Measurements from ENCODE around the gene GPR26.
A peak's percentile ranks its signal among the peaks of the same experiment; 100 is the strongest.

GPR26 gene

GRCh38 chr10:123689880-123690279 lies 23.7 kb downstream of the GPR26 start:
- no peaks in the 10 kb centered on the region for H4K20me1 ChIP-seq (ENCODE audit: insufficient read depth, low read length)
- H3K9ac ChIP-seq (ENCODE audit: low read depth, low read length): no peak overlapping the region
- H3K27me3 ChIP-seq (ENCODE audit: insufficient read depth, low read length, poor library complexity): no peaks in the 10 kb centered on the region
- H3K9me3 ChIP-seq (ENCODE audit: insufficient read depth, low read length, severe bottlenecking): no peaks in the 10 kb centered on the region
- H3K79me2 ChIP-seq (ENCODE audit: insufficient read depth, low read length): no peaks in the 10 kb centered on the region
- H3K27ac ChIP-seq (ENCODE audit: low read length): no peak overlapping the region
- no peaks in the 10 kb centered on the region for H3K36me3 ChIP-seq (ENCODE audit: insufficient read depth, low read length)
- no peaks in the 10 kb centered on the region; the same call in 1 of the 2 replicates for H3K4me1 ChIP-seq (ENCODE audit: insufficient read depth, low read length)
- no peak for TF ChIP-seq CTCF (IDR thresholded peaks at IDR 0.05; ENCODE audit: borderline replicate concordance, extremely low read depth, low read length, poor library complexity, severe bottlenecking)
- TF ChIP-seq EZH2 (IDR thresholded peaks at IDR 0.05; ENCODE audit: borderline replicate concordance, low read depth, low read length, severe bottlenecking): no peak
- DNase-seq (no peak), ATAC-seq (ENCODE audit: insufficient read depth, low read depth) (no peak)
- no peak overlapping the region for H2AFZ ChIP-seq (ENCODE audit: low read depth, low read length)
- no peak overlapping the region for H3K4me2 ChIP-seq (ENCODE audit: insufficient read depth, low read length)
- H3K4me3 ChIP-seq (ENCODE audit: low read depth in 1 of 2, low read length in 2 of 2): no peak overlapping the region

- H3K27me3 ChIP-seq (ENCODE audit: insufficient read depth, low read length, poor library complexity): no peaks in the 10 kb centered on the region
- ATAC-seq (ENCODE audit: insufficient read depth, low read depth): no peak
- H2AFZ ChIP-seq (ENCODE audit: low read depth, low read length): peak overlapping the region; percentile 5
- H3K36me3 ChIP-seq (ENCODE audit: insufficient read depth, low read length): no peaks in the 10 kb centered on the region
- TF ChIP-seq CTCF (IDR thresholded peaks at IDR 0.05; ENCODE audit: borderline replicate concordance, extremely low read depth, low read length, poor library complexity, severe bottlenecking) (no peak), EZH2 (IDR thresholded peaks at IDR 0.05; ENCODE audit: borderline replicate concordance, low read depth, low read length, severe bottlenecking) (no peak)
- H3K4me3 ChIP-seq (ENCODE audit: low read depth in 1 of 2, low read length in 2 of 2): no peak overlapping the region
- DNase-seq: no peak
- peak overlapping the region; percentile 49 for H3K9ac ChIP-seq (ENCODE audit: low read depth, low read length)
- H3K79me2 ChIP-seq (ENCODE audit: insufficient read depth, low read length): no peaks in the 10 kb centered on the region
- H3K27ac ChIP-seq (ENCODE audit: low read length): peak overlapping the region; percentile 94
- H3K4me2 ChIP-seq (ENCODE audit: insufficient read depth, low read length): no peak overlapping the region; the same call in 1 of the 2 replicates
- no peaks in the 10 kb centered on the region for H4K20me1 ChIP-seq (ENCODE audit: insufficient read depth, low read length)
- no peaks in the 10 kb centered on the region for H3K9me3 ChIP-seq (ENCODE audit: insufficient read depth, low read length, severe bottlenecking)
- H3K4me1 ChIP-seq (ENCODE audit: insufficient read depth, low read length): peaks cover 71% of the 10 kb centered on the region
These were observed 37.1 kb downstream of the GPR26 start for GRCh38 chr10:123703195-123703790.

- no peak for DNase-seq
- Histone ChIP-seq H3K27ac (ENCODE audit: low read length) (peak overlapping the region; percentile 94), H3K9ac (ENCODE audit: low read depth, low read length) (peak overlapping the region; percentile 49), H3K4me2 (ENCODE audit: insufficient read depth, low read length) (peak overlapping the region; percentile 43), H2AFZ (ENCODE audit: low read depth, low read length) (peak overlapping the region; percentile 13; the same call in 1 of the 2 replicates), H3K4me3 (ENCODE audit: low read depth in 1 of 2, low read length in 2 of 2) (peak overlapping the region in 1 of 2 experiments; percentile 1; a peak in 1 of 4 replicates), H3K36me3 (ENCODE audit: insufficient read depth, low read length) (no peaks in the 10 kb centered on the region), H4K20me1 (ENCODE audit: insufficient read depth, low read length) (no peaks in the 10 kb centered on the region), H3K79me2 (ENCODE audit: insufficient read depth, low read length) (no peaks in the 10 kb centered on the region), H3K4me1 (ENCODE audit: insufficient read depth, low read length) (peaks cover 68% of the 10 kb centered on the region), H3K27me3 (ENCODE audit: insufficient read depth, low read length, poor library complexity) (no peaks in the 10 kb centered on the region), H3K9me3 (ENCODE audit: insufficient read depth, low read length, severe bottlenecking) (no peaks in the 10 kb centered on the region)
- TF ChIP-seq EZH2 (IDR thresholded peaks at IDR 0.05; ENCODE audit: borderline replicate concordance, low read depth, low read length, severe bottlenecking) (no peak), CTCF (IDR thresholded peaks at IDR 0.05; ENCODE audit: borderline replicate concordance, extremely low read depth, low read length, poor library complexity, severe bottlenecking) (no peak)
- ATAC-seq (ENCODE audit: insufficient read depth, low read depth): no peak
These were observed 37.9 kb downstream of the GPR26 start for GRCh38 chr10:123704076-123704475.
